Ishikawa (cell line): Measurements from ENCODE around the gene FADS1.

Source experiments
- CEBPB ChIP-seq: IDR thresholded peaks from 2 replicates; pipeline ENCODE4 v1.6.1; 2012
- CREB1 ChIP-seq: IDR thresholded peaks from 2 replicates; pipeline ENCODE4 v1.6.1; 2012; ENCODE audit warnings: low read depth
- EGR1 ChIP-seq: IDR thresholded peaks from 2 replicates; pipeline ENCODE4 v1.6.1; 2012
- EP300 ChIP-seq: IDR thresholded peaks from 2 replicates; pipeline ENCODE4 v1.6.1; 2012; ENCODE audit warnings: borderline replicate concordance
- FOXM1 ChIP-seq: IDR thresholded peaks from 2 replicates; pipeline ENCODE4 v1.6.1; 2012; ENCODE audit warnings: low read depth, borderline replicate concordance
- NFIC ChIP-seq: IDR thresholded peaks from 2 replicates; pipeline ENCODE4 v1.6.1; 2012
- RAD21 ChIP-seq: IDR thresholded peaks from 2 replicates; pipeline ENCODE4 v1.6.1; 2012; ENCODE audit warnings: low read depth
- TAF1 ChIP-seq: IDR thresholded peaks from 2 replicates; pipeline ENCODE4 v1.6.1; 2012; ENCODE audit warnings: low read depth, mild to moderate bottlenecking
- TCF12 ChIP-seq: IDR thresholded peaks from 2 replicates; pipeline ENCODE4 v1.6.1; 2012; ENCODE audit warnings: low read depth
- TEAD4 ChIP-seq: IDR thresholded peaks from 2 replicates; pipeline ENCODE4 v1.6.1; 2012
- YY1 ChIP-seq: IDR thresholded peaks from 2 replicates; pipeline ENCODE4 v1.6.1; 2012; ENCODE audit warnings: low read depth
- ZBTB7A ChIP-seq: IDR thresholded peaks from 2 replicates; pipeline ENCODE4 v1.6.1; 2012; ENCODE audit warnings: low read depth
- TF ChIP-seq, protein P1 (sequence below): IDR thresholded peaks from 2 replicates; pipeline ENCODE4 v1.6.1; 2012
- TF ChIP-seq, protein P2 (sequence below): IDR thresholded peaks from 2 replicates; pipeline ENCODE4 v1.6.1; 2012; ENCODE audit warnings: low read depth, mild to moderate bottlenecking
- TF ChIP-seq, protein P3 (sequence below): IDR thresholded peaks from 2 replicates; pipeline ENCODE4 v1.6.1; 2012

Gene FADS1

DNA sequence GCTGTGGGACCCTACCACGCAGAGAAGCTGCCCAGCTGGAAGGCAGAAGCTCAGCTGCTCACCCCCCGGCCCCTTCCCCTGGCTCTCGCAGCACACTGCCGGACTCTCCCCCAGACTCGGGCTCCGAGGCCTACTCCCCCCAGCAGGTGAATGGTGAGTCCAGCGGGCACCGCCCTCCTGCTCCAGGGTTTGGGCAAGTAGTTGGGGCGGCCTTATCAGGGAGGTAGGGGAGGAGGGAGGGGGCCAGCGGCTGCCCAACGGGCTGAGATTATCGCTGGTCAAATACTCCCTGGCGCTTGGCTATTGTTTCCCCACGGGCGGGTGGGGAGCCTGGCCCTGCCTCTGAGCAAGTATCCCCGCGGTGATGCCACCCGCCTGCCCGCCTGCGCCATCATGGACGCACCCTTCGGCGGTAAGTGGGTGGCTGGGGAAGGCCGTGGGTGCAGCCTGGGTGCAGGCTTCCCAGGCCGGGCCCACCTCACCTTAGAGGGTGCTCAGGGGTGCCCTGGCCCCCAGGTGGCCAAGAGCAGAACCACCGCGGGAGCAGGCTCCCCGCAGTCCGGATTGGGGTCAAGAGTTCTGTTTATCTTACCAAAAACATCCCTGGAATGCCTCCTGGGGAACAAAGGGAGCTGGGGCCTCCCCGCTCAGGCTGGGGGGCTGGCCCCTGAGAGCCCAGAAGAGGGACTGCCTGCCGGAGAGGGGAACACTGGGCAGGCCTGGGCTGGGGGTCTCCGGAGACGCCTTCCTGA, 47.5 kb downstream of the FADS1 start:
- no peak for TF ChIP-seq EGR1
- TF ChIP-seq, protein P1, sequence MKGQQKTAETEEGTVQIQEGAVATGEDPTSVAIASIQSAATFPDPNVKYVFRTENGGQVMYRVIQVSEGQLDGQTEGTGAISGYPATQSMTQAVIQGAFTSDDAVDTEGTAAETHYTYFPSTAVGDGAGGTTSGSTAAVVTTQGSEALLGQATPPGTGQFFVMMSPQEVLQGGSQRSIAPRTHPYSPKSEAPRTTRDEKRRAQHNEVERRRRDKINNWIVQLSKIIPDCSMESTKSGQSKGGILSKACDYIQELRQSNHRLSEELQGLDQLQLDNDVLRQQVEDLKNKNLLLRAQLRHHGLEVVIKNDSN = no peak
- no peak for TF ChIP-seq CEBPB
- TF ChIP-seq CREB1 = no peak
- no peak for TF ChIP-seq EP300
- TF ChIP-seq RAD21 = no peak
- no peak for TF ChIP-seq TCF12
- no peak for TF ChIP-seq ZBTB7A
- TF ChIP-seq, protein P2, sequence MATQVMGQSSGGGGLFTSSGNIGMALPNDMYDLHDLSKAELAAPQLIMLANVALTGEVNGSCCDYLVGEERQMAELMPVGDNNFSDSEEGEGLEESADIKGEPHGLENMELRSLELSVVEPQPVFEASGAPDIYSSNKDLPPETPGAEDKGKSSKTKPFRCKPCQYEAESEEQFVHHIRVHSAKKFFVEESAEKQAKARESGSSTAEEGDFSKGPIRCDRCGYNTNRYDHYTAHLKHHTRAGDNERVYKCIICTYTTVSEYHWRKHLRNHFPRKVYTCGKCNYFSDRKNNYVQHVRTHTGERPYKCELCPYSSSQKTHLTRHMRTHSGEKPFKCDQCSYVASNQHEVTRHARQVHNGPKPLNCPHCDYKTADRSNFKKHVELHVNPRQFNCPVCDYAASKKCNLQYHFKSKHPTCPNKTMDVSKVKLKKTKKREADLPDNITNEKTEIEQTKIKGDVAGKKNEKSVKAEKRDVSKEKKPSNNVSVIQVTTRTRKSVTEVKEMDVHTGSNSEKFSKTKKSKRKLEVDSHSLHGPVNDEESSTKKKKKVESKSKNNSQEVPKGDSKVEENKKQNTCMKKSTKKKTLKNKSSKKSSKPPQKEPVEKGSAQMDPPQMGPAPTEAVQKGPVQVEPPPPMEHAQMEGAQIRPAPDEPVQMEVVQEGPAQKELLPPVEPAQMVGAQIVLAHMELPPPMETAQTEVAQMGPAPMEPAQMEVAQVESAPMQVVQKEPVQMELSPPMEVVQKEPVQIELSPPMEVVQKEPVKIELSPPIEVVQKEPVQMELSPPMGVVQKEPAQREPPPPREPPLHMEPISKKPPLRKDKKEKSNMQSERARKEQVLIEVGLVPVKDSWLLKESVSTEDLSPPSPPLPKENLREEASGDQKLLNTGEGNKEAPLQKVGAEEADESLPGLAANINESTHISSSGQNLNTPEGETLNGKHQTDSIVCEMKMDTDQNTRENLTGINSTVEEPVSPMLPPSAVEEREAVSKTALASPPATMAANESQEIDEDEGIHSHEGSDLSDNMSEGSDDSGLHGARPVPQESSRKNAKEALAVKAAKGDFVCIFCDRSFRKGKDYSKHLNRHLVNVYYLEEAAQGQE = no peak
- no peak for TF ChIP-seq YY1
- no peak for TF ChIP-seq NFIC
- no peak for TF ChIP-seq FOXM1

DNA sequence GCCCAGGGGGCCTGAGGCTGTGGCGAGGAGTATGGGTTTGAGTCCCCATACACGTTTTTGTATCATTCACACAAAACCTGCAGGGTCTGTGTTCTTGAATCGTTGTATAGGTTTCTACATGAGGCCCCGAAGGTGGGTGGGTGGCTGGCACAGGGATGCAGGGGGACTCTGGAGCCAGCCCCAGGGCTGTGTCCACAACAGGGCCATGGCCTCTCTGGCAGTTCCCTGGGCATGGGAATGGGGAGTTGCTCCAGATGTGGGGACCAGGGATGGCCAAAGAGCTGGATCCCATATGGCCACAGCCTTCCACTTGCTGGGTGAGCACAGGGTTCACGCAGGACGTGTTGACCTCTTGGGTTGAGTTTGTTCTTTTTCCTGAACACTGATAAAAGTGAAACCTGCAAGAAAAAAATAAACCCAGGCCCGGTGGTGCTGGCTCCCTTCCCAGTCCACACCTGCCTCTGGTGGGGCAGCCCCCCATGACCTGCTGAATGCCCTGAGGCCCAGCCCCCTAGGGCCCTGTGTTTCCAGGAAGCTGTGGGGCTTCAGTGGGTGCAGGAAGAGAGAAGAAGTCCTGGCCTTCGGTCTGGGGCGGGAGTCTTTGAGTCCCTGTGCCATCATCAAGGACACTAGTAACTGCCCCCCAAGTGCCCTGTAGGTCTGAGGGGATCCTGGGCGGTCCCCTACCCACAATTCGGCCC, 48.3 kb downstream of the FADS1 start:
- TF ChIP-seq CREB1 (no peak), CEBPB (no peak), RAD21 (no peak), NFIC (no peak), EP300 (no peak), TEAD4 (no peak), FOXM1 (no peak), TAF1 (no peak), ZBTB7A (no peak), TCF12 (no peak)
- TF ChIP-seq, protein P1 = no peak
- TF ChIP-seq, protein P2 = no peak
- TF ChIP-seq, protein P3, sequence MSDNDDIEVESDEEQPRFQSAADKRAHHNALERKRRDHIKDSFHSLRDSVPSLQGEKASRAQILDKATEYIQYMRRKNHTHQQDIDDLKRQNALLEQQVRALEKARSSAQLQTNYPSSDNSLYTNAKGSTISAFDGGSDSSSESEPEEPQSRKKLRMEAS = no peak

DNA sequence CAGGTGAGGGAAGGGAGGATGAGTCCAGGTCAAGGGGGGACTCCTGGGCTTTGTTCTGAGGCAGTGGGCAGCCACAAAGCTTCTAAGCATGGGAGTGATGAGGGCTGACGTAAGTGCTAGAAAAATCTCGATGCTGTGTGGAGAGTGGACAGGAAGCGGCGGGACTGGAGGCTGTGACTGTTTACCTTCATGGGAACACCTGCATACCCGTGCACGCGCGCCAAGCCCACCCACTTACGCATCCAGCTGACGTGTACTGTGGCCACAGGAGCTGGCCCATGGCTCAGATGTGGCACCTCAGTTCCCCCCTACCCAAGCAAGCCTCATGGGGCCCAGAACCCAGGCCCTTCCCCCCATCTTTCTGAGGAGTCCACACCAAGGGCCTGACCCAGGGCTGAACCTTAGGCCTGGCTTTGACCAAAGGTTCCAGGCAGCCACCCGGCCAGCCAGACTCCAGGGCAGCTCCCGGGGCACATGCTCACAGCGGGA, 50.4 kb downstream of the FADS1 start:
- TF ChIP-seq, protein P3 = no peak
- TF ChIP-seq EP300 (no peak), NFIC (no peak), ZBTB7A (no peak), CEBPB (no peak), TEAD4 (no peak), RAD21 (no peak), TCF12 (no peak), TAF1 (no peak), CREB1 (no peak), YY1 (no peak), EGR1 (no peak)
- TF ChIP-seq, protein P2 = no peak
- TF ChIP-seq, protein P1 = no peak
